Central memory CD4-positive, alpha-beta T cell (primary cell): Measurements from ENCODE around the gene C1QTNF5.

Source experiments
- DNase-seq: peaks from one replicate; pipeline ENCODE4 v3.0.0; 2022

C1QTNF5 gene

GRCh38 chr11:119357074-119357473, 16.4 kb upstream of the C1QTNF5 start:
- no peak for DNase-seq

GRCh38 chr11:119356349-119357031, 15.8 kb upstream of the C1QTNF5 start:
- peak; percentile 65 for DNase-seq

GRCh38 chr11:119355091-119355843, 14.6 kb upstream of the C1QTNF5 start:
- no peak for DNase-seq

GRCh38 chr11:119352857-119353260, 12.2 kb upstream of the C1QTNF5 start:
- no peak for DNase-seq

- no peak for DNase-seq
These were observed 10.5 kb upstream of the C1QTNF5 start for GRCh38 chr11:119351232-119351631.

GRCh38 chr11:119350302-119350701, 9.6 kb upstream of the C1QTNF5 start:
- no peak for DNase-seq

- no peak for DNase-seq
These were observed 7.4 kb upstream of the C1QTNF5 start for GRCh38 chr11:119347940-119348605.

- DNase-seq = no peak
These were observed 6.6 kb upstream of the C1QTNF5 start for GRCh38 chr11:119347242-119347641.

GRCh38 chr11:119346605-119347004, 5.9 kb upstream of the C1QTNF5 start, which contains the start of gene MFRP:
Gene MFRP, minus strand, starts transcription at chr11:119346705. Its CDS starts 192 bp downstream, at chr11:119346513.
- DNase-seq = no peak

- DNase-seq = no peak
These were observed 5.0 kb upstream of the C1QTNF5 start for GRCh38 chr11:119345685-119346084.

- no peak for DNase-seq
These were observed 3.8 kb upstream of the C1QTNF5 start for GRCh38 chr11:119344291-119345010.

- DNase-seq = no peak
These were observed 3.0 kb upstream of the C1QTNF5 start for GRCh38 chr11:119343726-119344125.

- DNase-seq = no peak
These were observed 1.9 kb upstream of the C1QTNF5 start for GRCh38 chr11:119342362-119343130.

- DNase-seq = no peak
These were observed 1.3 kb upstream of the C1QTNF5 start for GRCh38 chr11:119342023-119342300.

GRCh38 chr11:119341222-119342022, 739 bp upstream of the C1QTNF5 start:
- no peak for DNase-seq

- DNase-seq = no peak
These were observed 921 bp downstream of the C1QTNF5 start for GRCh38 chr11:119339589-119340334.

- DNase-seq = no peak
These were observed 1.6 kb downstream of the C1QTNF5 start for GRCh38 chr11:119338965-119339588.

- DNase-seq = peak; percentile 56
These were observed 2.3 kb downstream of the C1QTNF5 start for GRCh38 chr11:119338318-119338890.

- DNase-seq = no peak
These were observed 2.9 kb downstream of the C1QTNF5 start for GRCh38 chr11:119337581-119338317.
